Neural progenitor cell (in vitro differentiated cells): ENCODE data around the gene RASGRF1.

ENCODE experiments used
- EZH2 ChIP-seq: fragments of 200-600 bp; sonication (generic); IDR thresholded peaks from 2 replicates; pipeline ENCODE4 v1.6.1; 2017; ENCODE audit warnings: antibody characterized with exemption, mild to moderate bottlenecking, moderate library complexity
- EZH2phosphoT487 ChIP-seq: fragments of 200-600 bp; sonication (generic); IDR thresholded peaks from 2 replicates; pipeline ENCODE4 v1.6.1; 2017; ENCODE audit warnings: antibody characterized with exemption
- TF ChIP-seq, protein P1 (sequence below): fragments of 200-600 bp; sonication (generic); IDR thresholded peaks from 2 replicates; pipeline ENCODE4 v1.5.1; 2017; ENCODE audit warnings: antibody characterized with exemption, mild to moderate bottlenecking

DNA sequence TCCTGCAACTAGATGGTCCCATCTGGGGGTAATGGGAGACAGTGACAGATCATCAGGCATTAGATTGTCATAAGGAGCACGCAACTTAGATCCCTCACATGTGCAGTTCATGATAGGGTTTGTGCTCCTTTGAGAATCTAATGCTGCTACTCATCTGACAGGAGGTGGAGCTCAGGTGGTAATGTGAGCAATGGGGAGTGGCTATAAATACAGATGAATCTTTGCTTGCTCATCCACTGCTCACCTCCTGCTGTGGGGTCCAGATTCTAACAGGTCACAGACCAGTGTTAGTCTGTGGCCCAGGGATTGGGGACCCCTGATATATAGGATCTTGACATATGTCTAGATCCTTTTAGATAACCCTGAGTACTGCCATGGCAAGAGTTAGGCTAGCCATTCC lies 52.7 kb downstream of the RASGRF1 start:
- TF ChIP-seq, protein P1, sequence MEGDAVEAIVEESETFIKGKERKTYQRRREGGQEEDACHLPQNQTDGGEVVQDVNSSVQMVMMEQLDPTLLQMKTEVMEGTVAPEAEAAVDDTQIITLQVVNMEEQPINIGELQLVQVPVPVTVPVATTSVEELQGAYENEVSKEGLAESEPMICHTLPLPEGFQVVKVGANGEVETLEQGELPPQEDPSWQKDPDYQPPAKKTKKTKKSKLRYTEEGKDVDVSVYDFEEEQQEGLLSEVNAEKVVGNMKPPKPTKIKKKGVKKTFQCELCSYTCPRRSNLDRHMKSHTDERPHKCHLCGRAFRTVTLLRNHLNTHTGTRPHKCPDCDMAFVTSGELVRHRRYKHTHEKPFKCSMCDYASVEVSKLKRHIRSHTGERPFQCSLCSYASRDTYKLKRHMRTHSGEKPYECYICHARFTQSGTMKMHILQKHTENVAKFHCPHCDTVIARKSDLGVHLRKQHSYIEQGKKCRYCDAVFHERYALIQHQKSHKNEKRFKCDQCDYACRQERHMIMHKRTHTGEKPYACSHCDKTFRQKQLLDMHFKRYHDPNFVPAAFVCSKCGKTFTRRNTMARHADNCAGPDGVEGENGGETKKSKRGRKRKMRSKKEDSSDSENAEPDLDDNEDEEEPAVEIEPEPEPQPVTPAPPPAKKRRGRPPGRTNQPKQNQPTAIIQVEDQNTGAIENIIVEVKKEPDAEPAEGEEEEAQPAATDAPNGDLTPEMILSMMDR = no peak
- TF ChIP-seq EZH2 = no peak
- TF ChIP-seq EZH2phosphoT487 = no peak
